ENCODE data around the gene FGD5. TPM values are rescaled to one million over a fixed set of nuclear protein-coding genes. Genes with fewer than 3 reads are reported as not detected.

Gene FGD5
- total and polyA plus RNA-seq, 2 experiments from 2014 or later, result 7.4 to 12.2 TPM

GRCh38 chr3:14962762-14963161, 144.0 kb downstream of the FGD5 start (continued):
- TF ChIP-seq POLR2AphosphoS5 (IDR thresholded peaks at IDR 0.05; ENCODE audit: low read depth), result no peak
- TF ChIP-seq EZH2 (IDR thresholded peaks at IDR 0.05; ENCODE audit: low read depth, unreplicated experiment), result no peak
- TF ChIP-seq JUNB (IDR thresholded peaks at IDR 0.05; ENCODE audit: unreplicated experiment), result no peak
- no peak for TF ChIP-seq ZNF331 (CRISPR knock-in tag; IDR thresholded peaks at IDR 0.05; ENCODE audit: low read depth)

- no peak overlapping the region for H3K4me2 ChIP-seq
Measured at GRCh38 chr3:14967285-14967684, 148.5 kb downstream of the FGD5 start.

More at GRCh38 chr3:14967285-14967684, 148.5 kb downstream of the FGD5 start:
- H3K9me3 Mint-ChIP-seq, result peaks cover 4% of the 10 kb centered on the region; the same call in 1 of the 3 replicates
- Histone ChIP-seq H3K27ac (ENCODE audit: low read depth) (no peak overlapping the region), H2AFZ (no peak overlapping the region), H3F3A (replicated peaks; ENCODE audit: low read depth) (no peaks in the 10 kb centered on the region), H3K4me3 (no peak overlapping the region), H3K27me3 (ENCODE audit: insufficient read depth) (no peaks in the 10 kb centered on the region), H3K9me2 (ENCODE audit: insufficient read depth) (no peaks in the 10 kb centered on the region), H3K36me3 (ENCODE audit: insufficient read depth) (no peaks in the 10 kb centered on the region), H4K20me1 (replicated peaks; ENCODE audit: insufficient read depth) (peaks cover 9% of the 10 kb centered on the region; the same call in 1 of the 2 replicates), H3K79me2 (replicated peaks; ENCODE audit: insufficient read depth) (peaks cover 88% of the 10 kb centered on the region), H3K4me1 (ENCODE audit: insufficient read depth) (no peaks in the 10 kb centered on the region)
- no peaks in the 10 kb centered on the region for H3K27me3 Mint-ChIP-seq (ENCODE audit: insufficient read depth, low read depth, poor library complexity)
- H3K36me3 Mint-ChIP-seq (ENCODE audit: low read depth), result peaks cover 40% of the 10 kb centered on the region
- no peak overlapping the region for H3K4me3 Mint-ChIP-seq
- H3K4me1 Mint-ChIP-seq, result no peaks in the 10 kb centered on the region
- DNase-seq (ENCODE audit: low spot score) (no peak), ATAC-seq (no peak)
- no peak for TF ChIP-seq STAT1 (IDR thresholded peaks at IDR 0.05; ENCODE audit: unreplicated experiment)
- no peak for TF ChIP-seq JUNB (IDR thresholded peaks at IDR 0.05; ENCODE audit: unreplicated experiment)
- TF ChIP-seq CREB1 (CRISPR knock-in tag; IDR thresholded peaks at IDR 0.05; ENCODE audit: low read depth), result no peak
- no peak for TF ChIP-seq ZNF114 (CRISPR knock-in tag; IDR thresholded peaks at IDR 0.05)
- TF ChIP-seq NANOG (IDR thresholded peaks at IDR 0.05; ENCODE audit: borderline replicate concordance), result no peak
- TF ChIP-seq EZH2 (IDR thresholded peaks at IDR 0.05; ENCODE audit: low read depth, unreplicated experiment), result no peak
- TF ChIP-seq REST (IDR thresholded peaks at IDR 0.05; ENCODE audit: unreplicated experiment), result no peak
- TF ChIP-seq, protein P1, sequence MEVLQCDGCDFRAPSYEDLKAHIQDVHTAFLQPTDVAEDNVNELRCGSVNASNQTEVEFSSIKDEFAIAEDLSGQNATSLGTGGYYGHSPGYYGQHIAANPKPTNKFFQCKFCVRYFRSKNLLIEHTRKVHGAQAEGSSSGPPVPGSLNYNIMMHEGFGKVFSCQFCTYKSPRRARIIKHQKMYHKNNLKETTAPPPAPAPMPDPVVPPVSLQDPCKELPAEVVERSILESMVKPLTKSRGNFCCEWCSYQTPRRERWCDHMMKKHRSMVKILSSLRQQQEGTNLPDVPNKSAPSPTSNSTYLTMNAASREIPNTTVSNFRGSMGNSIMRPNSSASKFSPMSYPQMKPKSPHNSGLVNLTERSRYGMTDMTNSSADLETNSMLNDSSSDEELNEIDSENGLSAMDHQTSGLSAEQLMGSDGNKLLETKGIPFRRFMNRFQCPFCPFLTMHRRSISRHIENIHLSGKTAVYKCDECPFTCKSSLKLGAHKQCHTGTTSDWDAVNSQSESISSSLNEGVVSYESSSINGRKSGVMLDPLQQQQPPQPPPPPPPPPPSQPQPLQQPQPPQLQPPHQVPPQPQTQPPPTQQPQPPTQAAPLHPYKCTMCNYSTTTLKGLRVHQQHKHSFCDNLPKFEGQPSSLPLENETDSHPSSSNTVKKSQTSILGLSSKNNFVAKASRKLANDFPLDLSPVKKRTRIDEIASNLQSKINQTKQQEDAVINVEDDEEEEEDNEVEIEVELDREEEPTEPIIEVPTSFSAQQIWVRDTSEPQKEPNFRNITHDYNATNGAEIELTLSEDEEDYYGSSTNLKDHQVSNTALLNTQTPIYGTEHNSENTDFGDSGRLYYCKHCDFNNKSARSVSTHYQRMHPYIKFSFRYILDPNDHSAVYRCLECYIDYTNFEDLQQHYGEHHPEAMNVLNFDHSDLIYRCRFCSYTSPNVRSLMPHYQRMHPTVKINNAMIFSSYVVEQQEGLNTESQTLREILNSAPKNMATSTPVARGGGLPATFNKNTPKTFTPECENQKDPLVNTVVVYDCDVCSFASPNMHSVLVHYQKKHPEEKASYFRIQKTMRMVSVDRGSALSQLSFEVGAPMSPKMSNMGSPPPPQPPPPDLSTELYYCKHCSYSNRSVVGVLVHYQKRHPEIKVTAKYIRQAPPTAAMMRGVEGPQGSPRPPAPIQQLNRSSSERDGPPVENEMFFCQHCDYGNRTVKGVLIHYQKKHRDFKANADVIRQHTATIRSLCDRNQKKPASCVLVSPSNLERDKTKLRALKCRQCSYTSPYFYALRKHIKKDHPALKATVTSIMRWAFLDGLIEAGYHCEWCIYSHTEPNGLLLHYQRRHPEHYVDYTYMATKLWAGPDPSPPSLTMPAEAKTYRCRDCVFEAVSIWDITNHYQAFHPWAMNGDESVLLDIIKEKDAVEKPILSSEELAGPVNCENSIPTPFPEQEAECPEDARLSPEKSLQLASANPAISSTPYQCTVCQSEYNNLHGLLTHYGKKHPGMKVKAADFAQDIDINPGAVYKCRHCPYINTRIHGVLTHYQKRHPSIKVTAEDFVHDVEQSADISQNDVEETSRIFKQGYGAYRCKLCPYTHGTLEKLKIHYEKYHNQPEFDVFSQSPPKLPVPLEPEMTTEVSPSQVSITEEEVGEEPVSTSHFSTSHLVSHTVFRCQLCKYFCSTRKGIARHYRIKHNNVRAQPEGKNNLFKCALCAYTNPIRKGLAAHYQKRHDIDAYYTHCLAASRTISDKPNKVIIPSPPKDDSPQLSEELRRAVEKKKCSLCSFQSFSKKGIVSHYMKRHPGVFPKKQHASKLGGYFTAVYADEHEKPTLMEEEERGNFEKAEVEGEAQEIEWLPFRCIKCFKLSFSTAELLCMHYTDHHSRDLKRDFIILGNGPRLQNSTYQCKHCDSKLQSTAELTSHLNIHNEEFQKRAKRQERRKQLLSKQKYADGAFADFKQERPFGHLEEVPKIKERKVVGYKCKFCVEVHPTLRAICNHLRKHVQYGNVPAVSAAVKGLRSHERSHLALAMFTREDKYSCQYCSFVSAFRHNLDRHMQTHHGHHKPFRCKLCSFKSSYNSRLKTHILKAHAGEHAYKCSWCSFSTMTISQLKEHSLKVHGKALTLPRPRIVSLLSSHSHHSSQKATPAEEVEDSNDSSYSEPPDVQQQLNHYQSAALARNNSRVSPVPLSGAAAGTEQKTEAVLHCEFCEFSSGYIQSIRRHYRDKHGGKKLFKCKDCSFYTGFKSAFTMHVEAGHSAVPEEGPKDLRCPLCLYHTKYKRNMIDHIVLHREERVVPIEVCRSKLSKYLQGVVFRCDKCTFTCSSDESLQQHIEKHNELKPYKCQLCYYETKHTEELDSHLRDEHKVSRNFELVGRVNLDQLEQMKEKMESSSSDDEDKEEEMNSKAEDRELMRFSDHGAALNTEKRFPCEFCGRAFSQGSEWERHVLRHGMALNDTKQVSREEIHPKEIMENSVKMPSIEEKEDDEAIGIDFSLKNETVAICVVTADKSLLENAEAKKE (CRISPR knock-in tag; IDR thresholded peaks at IDR 0.05), result no peak
- no peak for TF ChIP-seq ETS1 (IDR thresholded peaks at IDR 0.05)
- TF ChIP-seq EZH2phosphoT487 (IDR thresholded peaks at IDR 0.05; ENCODE audit: unreplicated experiment), result no peak
- TF ChIP-seq POLR2AphosphoS5 (IDR thresholded peaks at IDR 0.05; ENCODE audit: low read depth), result no peak
- TF ChIP-seq, protein P2, sequence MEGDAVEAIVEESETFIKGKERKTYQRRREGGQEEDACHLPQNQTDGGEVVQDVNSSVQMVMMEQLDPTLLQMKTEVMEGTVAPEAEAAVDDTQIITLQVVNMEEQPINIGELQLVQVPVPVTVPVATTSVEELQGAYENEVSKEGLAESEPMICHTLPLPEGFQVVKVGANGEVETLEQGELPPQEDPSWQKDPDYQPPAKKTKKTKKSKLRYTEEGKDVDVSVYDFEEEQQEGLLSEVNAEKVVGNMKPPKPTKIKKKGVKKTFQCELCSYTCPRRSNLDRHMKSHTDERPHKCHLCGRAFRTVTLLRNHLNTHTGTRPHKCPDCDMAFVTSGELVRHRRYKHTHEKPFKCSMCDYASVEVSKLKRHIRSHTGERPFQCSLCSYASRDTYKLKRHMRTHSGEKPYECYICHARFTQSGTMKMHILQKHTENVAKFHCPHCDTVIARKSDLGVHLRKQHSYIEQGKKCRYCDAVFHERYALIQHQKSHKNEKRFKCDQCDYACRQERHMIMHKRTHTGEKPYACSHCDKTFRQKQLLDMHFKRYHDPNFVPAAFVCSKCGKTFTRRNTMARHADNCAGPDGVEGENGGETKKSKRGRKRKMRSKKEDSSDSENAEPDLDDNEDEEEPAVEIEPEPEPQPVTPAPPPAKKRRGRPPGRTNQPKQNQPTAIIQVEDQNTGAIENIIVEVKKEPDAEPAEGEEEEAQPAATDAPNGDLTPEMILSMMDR (conservative IDR thresholded peaks at IDR 0.05; ENCODE audit: low read depth in 2 of 2), result no peak
- TF ChIP-seq ZNF331 (CRISPR knock-in tag; IDR thresholded peaks at IDR 0.05; ENCODE audit: low read depth), result no peak
- H3K27ac Mint-ChIP-seq, result no peak overlapping the region
